KOPT-K1 (cell line): Measurements from ENCODE around the gene ABCF1.

Experiments used
- H3K27ac ChIP-seq: fragments of 200-600 bp; sonication (generic); 2 replicates; pipeline ENCODE4 v1.5.1; 2016; ENCODE audit warnings: antibody characterized with exemption, mild to moderate bottlenecking, low read depth, low read length; ENCODE audit not compliant: poor library complexity, severe bottlenecking
- H3K36me3 ChIP-seq: fragments of 200-600 bp; sonication (generic); 2 replicates; pipeline ENCODE4 v1.5.1; 2017; ENCODE audit warnings: antibody characterized with exemption, mild to moderate bottlenecking, low read length, moderate library complexity; ENCODE audit not compliant: insufficient read depth
- H3K9me3 ChIP-seq: fragments of 200-600 bp; sonication (generic); 2 replicates; pipeline ENCODE4 v1.5.1; 2017; ENCODE audit warnings: antibody characterized with exemption, low read length, mild to moderate bottlenecking; ENCODE audit not compliant: insufficient read depth, poor library complexity, severe bottlenecking

The ABCF1 gene

DNA sequence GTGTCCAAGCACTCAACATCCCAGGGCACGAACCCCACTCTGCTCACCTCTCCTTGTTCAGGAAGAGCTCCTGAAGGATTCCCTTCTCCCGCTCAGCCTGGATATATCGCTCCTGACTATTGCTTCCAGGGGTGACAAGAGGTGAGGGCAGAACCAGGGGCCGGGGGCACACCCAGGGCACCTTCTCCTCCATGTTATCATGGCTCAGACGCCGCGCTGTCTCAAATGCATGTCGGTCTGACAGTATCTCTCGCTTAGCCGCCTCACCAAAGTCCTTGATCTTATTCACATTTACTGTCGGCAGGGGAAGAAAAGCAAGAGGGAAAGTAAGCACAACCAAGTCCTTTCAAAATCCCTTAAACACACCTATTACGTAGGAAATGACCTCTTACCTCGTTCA, 32.7 kb downstream of the ABCF1 start:
- no peaks in the 10 kb centered on the region for H3K9me3 ChIP-seq
- peaks cover 100% of the 10 kb centered on the region for H3K36me3 ChIP-seq
- peak overlapping the region; percentile 94 for H3K27ac ChIP-seq

DNA sequence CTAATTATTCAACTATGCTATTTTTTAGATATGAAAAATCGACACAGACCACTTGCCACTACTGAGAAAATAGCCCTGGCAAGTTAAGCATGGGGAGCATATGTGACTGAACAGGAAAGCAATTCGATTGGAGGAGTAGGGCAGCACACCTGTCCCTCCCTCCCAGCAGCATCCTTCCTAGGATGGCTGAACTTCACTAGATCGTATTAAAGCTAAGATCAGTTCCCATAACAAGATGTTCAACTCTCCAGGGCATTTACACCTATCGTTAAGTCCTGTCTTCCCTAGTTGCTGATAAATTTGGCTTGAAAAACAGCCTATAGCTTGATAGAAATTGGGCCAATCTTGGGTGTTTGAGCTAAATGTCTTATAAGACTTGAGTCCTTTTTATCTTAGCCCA, 38.8 kb downstream of the ABCF1 start:
- Histone ChIP-seq H3K9me3 (no peaks in the 10 kb centered on the region), H3K27ac (peak overlapping the region; percentile 95), H3K36me3 (peaks cover 91% of the 10 kb centered on the region)

DNA sequence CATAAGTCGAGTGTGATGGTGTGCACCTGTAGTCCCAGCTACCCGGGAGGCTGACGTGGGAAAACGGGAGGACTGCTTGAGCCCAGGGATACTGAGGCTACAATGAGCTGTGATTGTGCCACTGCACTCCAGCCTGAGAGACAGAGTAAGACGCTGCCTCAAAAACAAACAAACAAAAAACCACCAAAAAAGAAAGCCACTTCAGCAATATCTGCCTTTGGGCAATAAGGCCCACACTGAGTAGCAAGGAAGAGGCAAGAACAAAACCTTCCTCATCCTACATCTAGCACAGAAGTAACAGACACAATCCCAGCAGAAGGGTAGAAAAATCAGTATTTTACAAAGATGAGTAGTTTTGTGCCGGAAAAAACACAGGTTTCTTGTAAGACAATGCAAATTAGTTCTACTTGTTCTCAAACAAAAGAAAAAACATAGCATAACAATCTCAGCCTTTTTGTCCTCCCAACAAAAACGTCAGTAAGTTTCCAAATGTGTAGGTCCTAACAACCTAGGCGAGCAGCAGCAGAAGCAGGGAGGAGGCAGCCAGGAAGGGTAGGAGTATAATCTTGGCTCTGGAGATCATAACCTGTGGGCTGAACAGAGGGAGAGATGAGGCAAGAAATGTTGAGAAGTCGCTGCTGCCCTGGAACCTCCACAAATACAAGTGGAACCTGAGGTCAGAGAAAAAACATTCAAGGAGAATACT, 40.1 kb downstream of the ABCF1 start:
- H3K27ac ChIP-seq, result peak overlapping the region; percentile 95
- H3K9me3 ChIP-seq, result no peaks in the 10 kb centered on the region
- peaks cover 84% of the 10 kb centered on the region for H3K36me3 ChIP-seq

DNA sequence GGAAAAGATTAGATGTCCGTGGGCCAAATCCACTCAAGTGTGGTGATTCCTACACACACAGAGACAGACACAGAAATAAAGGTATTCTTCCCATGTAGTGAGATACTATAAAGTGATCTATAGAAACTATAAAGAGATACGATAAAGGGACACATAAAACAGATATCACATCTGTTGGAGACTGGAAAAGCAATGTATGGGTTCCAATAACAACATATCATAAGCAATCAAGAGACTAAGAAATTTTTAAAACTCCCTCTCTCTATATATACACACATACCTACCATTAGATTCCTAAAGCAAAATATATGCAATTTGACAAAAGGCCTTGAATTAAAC, 40.6 kb downstream of the ABCF1 start:
- H3K36me3 ChIP-seq, result peaks cover 84% of the 10 kb centered on the region
- no peaks in the 10 kb centered on the region for H3K9me3 ChIP-seq

DNA sequence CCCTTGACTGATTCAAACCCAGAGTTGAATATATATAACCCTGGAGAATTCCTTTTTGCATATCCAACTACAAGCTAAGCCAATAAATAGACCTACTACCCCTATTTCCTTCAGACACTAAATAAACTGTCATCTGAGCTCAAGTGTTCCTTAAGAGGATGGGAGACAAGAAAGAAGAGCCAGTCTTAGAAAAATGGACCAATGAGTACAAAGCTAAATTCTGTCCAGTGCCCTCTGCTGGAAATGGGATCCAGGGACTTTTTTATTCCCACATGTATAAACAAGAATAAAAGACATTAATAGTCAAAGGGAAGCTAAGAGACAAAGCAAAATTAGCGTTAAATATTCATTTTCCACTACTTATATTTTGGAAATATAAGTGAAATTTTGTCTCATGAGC, 41.0 kb downstream of the ABCF1 start:
- Histone ChIP-seq H3K36me3 (peaks cover 82% of the 10 kb centered on the region), H3K9me3 (no peaks in the 10 kb centered on the region), H3K27ac (peak overlapping the region; percentile 95)

More for the DNA sequence above, 40.6 kb downstream of the ABCF1 start:
- H3K27ac ChIP-seq, result peak overlapping the region; percentile 95

DNA sequence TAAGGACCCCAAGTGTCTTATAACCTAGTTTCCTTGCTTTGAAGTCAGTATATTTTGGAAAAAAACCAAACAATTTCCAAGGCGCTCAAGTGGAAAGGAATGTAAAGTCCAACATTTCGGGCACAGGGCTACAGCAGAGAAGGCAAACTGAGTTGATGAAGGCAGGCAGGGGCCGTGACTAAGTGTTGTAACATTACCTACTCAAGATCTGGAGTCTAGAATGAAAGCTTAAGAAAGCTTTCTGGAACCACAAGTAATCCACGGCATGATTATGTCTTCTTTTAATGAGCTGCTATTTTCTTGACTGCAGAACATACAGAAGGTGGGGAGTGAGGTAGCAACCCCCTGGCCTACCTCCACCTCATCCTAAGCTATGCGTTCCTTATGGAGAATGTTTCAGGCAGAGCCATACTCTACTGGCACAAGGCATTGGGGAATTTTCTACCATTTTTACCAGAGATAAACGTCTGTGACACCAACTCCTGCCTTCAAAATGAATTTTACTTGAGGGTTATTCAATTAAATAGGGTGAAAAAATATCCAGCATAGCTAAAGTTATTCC, 41.5 kb downstream of the ABCF1 start:
- peak overlapping the region; percentile 95 for H3K27ac ChIP-seq
- H3K9me3 ChIP-seq, result no peaks in the 10 kb centered on the region
- peaks cover 76% of the 10 kb centered on the region for H3K36me3 ChIP-seq

DNA sequence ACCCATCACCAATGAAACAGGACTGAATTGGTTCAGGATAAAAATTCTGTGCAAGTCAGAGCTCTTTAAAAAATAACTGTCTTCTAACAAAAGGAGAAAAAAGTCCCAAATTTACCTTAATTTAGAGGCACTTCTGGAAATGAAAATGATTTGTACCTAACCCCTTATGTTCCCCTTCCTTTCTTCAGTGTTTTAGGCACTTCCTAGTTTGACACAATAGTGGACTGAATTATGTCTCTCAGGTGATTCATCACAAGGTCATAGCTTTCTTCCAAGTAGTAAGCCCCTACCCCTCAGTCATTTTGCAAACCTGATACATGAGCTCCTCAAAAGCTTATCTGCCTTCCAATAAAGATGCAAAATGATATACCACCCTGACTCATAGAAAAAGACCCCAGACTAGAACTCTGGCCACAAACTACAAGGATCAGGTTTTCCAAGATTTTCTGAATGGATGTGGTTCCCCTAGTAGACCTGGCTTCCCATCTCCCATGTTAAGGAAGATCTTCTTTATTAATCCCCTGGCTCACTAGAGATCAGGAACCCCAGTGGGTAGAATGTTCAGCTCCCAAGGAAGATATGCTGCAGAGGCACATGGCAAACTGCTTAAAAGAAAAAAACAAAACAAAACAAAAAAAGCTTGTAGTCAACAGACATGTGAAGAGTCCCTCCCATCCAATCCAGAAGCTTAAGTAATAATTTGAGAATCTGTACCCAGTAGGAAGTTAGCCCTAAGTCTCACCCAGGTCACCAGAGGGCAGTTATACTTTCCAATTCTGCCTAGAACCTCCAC, 42.2 kb downstream of the ABCF1 start:
- H3K27ac ChIP-seq, result peak overlapping the region; percentile 95
- H3K36me3 ChIP-seq, result peaks cover 70% of the 10 kb centered on the region
- H3K9me3 ChIP-seq, result no peaks in the 10 kb centered on the region

DNA sequence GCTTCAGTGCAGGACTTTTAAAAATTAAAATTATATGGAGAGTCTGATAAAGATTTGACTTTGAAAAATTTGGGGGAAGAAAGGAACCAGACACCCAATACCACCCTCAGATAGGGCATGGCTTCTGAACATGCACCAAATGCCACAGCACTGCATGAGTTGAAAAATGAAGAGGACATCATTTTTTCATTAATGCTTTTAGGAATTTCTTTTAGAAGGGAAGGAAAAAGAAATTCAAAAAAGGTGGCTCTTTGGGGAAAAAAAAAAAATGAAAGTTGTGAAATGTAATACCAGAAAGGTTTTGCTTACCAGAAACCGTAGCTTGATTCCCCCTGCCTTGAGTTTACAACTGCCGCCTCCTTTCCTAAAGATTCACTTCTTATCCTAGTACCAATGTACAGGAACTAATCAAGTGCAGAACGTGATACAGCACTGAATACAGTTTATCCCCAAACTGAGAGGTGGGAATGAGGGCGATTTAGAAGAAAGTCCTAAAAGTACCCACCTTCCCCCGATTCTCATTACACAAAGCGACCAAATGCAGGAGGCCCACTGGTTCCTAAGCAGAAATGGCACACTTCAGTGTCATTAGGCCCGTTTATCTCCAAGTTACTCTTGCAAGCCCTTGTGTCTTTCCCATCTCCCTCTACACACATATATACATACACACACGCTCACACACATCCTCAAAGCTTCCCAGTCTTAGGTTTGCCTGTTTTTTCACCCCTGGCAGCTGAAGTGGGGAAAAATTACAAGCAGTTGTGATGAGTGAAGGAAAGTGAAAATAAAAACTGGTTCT, 43.0 kb downstream of the ABCF1 start:
- Histone ChIP-seq H3K27ac (peak overlapping the region; percentile 95), H3K36me3 (peaks cover 62% of the 10 kb centered on the region), H3K9me3 (no peaks in the 10 kb centered on the region)

DNA sequence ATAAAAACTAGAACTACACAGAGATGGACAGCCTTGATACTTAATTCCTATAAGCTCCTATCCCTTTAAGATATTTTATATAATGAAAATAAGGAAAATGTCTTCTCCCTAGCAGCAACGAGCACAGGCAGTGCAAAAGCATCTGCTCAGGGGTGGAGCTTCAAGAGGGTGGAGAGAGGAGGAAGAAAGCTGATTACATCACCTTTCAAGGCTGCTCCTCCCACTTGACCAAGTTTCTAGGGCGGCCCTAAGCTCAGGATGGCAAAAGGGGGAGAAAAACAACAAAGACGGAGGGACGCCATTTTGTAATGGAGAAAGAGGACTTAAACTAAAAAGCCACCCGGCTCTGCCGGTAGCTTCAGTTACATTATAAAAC, 43.6 kb downstream of the ABCF1 start:
- H3K36me3 ChIP-seq, result peaks cover 62% of the 10 kb centered on the region
- no peaks in the 10 kb centered on the region for H3K9me3 ChIP-seq
- peak overlapping the region; percentile 95 for H3K27ac ChIP-seq

DNA sequence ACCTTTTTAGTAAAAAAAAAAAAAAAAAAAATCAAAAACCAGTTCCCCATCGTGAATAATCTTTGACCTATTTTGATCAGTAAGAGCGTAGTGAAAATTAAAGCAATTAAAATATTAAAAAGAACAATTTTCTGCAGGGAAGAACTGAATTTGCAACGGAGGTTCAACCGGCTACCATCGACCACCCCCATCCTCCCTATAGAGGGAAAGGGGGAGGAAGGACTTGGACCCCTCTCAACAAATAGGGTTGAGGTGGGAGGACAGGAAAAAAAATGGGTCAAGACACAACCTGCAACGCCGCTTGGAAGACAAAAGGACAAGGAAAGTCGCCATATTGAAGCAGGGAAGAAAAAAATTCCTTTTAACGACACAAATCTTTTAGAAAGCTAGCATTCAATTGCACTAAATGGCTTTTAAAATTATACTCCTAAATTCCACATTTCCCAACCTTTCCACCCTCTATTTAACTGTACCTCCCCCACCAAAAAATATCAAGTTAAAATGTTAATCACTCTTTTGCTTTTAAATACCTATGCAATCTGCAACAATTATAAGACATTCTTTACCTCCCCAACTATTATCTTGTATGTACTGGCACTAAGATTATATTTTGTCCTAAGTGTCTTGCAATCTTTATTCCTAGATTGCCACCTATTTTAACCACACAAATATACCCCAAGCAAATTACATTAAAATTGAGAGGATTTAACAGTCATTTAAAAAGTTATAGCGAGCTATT, 44.1 kb downstream of the ABCF1 start:
- peak overlapping the region; percentile 95 for H3K27ac ChIP-seq
- peaks cover 60% of the 10 kb centered on the region for H3K36me3 ChIP-seq
- H3K9me3 ChIP-seq, result no peaks in the 10 kb centered on the region

DNA sequence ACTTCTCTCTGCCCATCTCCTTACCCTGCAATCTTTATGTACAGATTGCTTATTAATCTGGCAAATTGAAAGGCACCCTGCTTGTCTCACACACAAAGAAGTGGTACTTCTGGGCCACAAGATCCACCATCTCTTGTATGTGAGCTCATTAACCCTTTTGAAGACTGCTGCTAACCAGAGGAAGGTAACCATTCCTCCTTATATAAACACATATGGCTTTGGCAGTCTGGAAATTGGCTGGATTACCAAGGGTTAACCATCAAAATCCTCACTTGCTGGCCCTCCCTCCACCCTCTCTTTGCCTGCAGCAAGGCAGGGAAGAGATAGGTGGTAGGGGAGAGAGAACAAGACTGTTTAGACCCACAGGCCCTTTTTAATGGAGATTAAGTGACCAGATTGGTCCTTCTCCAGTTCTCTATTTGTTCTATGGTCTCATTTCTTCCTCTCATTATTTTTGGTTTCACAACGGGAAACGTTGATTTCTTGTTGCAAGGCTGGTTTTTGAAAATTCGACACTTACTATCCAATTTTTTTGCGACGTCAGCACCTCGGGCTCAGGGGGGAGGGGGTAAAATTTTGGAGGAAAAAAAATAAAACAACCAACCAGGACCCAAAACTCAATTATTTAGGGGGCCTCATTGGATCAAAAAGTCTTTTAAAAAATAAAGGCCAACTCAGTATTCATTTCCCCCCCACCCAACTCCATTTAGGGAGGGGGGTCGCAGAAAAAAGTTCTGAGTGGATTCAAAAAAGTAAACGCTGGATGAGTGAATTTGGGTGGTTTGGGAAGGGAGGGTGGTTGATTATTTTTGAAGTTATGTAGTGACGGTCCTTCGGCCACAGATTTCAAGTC, 44.9 kb downstream of the ABCF1 start:
- no peaks in the 10 kb centered on the region for H3K9me3 ChIP-seq
- H3K27ac ChIP-seq, result peak overlapping the region; percentile 95
- H3K36me3 ChIP-seq, result peaks cover 60% of the 10 kb centered on the region

DNA sequence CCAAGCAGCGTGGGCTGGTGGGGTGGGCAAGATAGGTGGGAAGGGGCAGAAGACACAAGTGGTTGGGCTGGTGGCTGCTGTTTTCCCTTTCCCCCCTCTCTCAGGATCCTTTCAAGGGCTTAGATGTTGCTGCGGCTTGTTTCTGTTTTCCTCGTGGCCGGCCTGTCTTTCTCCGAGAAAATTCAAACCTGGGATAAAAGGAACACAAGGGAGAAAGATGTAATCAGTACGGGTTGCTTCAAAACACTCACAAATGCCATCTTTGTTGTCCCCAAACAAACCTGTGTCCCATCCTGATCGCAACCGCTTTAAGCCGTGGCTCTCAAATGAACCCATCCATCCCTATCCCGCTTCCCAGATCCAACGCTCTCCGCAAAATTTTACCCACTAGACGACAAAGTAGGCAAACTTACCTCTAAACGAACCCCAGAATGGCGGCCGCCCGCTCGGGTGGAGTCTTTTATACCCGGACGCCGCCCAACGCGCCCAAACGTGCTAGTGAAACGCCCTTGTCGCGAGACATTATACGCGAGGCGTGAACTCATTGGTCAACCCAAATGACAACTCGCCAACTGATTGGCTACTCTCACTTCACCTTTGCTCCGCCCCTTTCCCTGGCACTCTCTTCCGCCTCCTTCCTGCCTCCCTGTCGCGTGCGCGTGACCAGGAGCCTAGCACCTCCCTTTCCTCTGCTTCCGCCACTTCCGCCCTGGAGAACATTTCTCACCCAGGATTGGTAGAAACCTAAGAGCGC, 45.7 kb downstream of the ABCF1 start, which contains the start of gene PPP1R10:
Gene PPP1R10, minus strand, starts transcription at position 433 of the 754 bp plus-strand sequence. CDS start 7,299 bp downstream, outside the sequence.
- Histone ChIP-seq H3K36me3 (peaks cover 62% of the 10 kb centered on the region), H3K9me3 (no peaks in the 10 kb centered on the region), H3K27ac (peak within 1 kb of the TSS; percentile 95)

DNA sequence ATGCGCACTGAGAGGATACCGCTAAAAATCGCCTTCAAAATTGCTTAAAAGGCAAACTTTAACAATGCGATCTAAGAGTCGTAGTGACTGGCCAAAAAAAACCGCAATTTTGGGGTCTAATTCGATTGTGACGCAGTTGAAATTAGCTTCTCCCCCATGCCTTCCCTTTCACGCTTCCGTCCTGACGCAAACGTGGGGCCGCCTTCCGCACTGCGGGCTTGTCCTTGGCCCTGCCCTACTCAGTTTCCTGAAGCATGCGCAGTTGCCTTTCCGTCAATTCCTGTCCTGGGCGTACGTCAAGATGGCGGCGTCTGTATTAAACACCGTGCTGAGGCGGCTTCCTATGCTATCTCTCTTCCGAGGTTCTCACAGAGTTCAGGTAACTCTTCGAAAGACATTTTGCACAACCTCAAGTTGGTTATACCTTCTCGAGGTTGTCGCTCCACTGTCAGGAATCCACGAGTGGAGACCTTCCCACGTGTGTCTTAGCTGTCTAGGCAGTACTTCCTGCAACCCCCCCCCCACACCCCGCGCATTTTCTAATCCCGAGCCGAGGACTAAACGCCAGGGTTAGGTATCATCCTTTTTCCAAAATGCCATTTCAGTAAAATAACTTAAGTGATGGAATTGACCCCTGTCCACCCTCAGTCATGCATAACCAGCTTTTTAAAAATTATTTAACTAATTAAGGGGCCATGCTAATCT, 46.5 kb downstream of the ABCF1 start, which contains the start of gene MRPS18B:
Gene MRPS18B, plus strand, starts transcription at position 276 of the 705 bp plus-strand sequence. Its CDS starts 26 bp downstream, at position 302.
- Histone ChIP-seq H3K36me3 (peaks cover 65% of the 10 kb centered on the region), H3K9me3 (no peaks in the 10 kb centered on the region), H3K27ac (peak within 1 kb of the TSS; percentile 95)
